Thyroid gland (tissue), 4 donors: ENCODE results near the gene CDIP1. TPM values are rescaled to one million over a fixed set of nuclear protein-coding genes. Genes with fewer than 3 reads are reported as not detected.

Source experiments
- DNase-seq, 2 donors: peaks; one replicate each; pipeline ENCODE4 v3.0.0-alpha.2; 2019
- H3K27ac ChIP-seq, 3 donors: fragments of 200-600 bp; sonication (generic); 1 replicate in 2 of 3; 2 replicates in 1 of 3; pipeline ENCODE4 v1.5.1; 2016 to 2019; ENCODE audit warnings: mild to moderate bottlenecking in 1 of 3, moderate library complexity in 1 of 3
- H3K27me3 ChIP-seq: fragments of 200-600 bp; sonication (generic); one replicate; pipeline ENCODE4 v1.5.1; 2019
- H3K36me3 ChIP-seq, 2 donors: fragments of 200-600 bp; sonication (generic); one replicate each; pipeline ENCODE4 v1.5.1; 2016 to 2019
- H3K4me1 ChIP-seq, 2 donors: fragments of 200-600 bp; sonication (generic); one replicate each; pipeline ENCODE4 v1.5.1; 2017 to 2019
- H3K4me3 ChIP-seq, 3 donors: fragments of 200-600 bp; sonication (generic); replicated peaks in 1 of 3; 1 replicate in 2 of 3; 2 replicates in 1 of 3; pipeline ENCODE4 v1.5.1; 2016; ENCODE audit warnings: mild to moderate bottlenecking in 1 of 3
- H3K9me3 ChIP-seq: fragments of 200-600 bp; sonication (generic); one replicate; pipeline ENCODE4 v1.5.1; 2017
- POLR2A ChIP-seq, 2 donors: fragments of 450-650 bp; IDR thresholded peaks; one replicate each; pipeline ENCODE4 v1.6.1; 2017; ENCODE audit warnings: antibody characterized with exemption in 2 of 2, mild to moderate bottlenecking in 2 of 2, moderate library complexity in 1 of 2
- WGBS, 2 donors: methylation state at CpG; one replicate each; pipeline ENCODE4 v1.1.5; 2017; 5-methylcytosine and 5-hydroxymethylcytosine counted together
- intact Hi-C: fragments of 100-400 bp; cut with DNase I; formaldehyde crosslinking; loops from one replicate; pipeline ENCODE4 v1.15.1; 2023
- total RNA-seq, 4 donors: library from RNA; depleted of rRNA; stranded (reverse); fragments of >200 nt; gene quantifications; one replicate each; pipeline ENCODE4 v1.2.3, GENCODE V29; 2016
- TF ChIP-seq, protein P1 (sequence below), 6 experiments: fragments of 200-600 bp in 3 of 6; fragments of 450-650 bp in 3 of 6; sonication (generic) in 3 of 6; IDR thresholded peaks; one replicate each; pipeline ENCODE4 v1.5.1; 2016 to 2019; ENCODE audit warnings: antibody characterized with exemption in 6 of 6, mild to moderate bottlenecking in 2 of 6, inconsistent platforms in 1 of 6, moderate library complexity in 1 of 6

The CDIP1 gene
- total RNA-seq, 4 donors from 2014 or later: 15.5 to 25.4 (median 25.2) TPM

DNA sequence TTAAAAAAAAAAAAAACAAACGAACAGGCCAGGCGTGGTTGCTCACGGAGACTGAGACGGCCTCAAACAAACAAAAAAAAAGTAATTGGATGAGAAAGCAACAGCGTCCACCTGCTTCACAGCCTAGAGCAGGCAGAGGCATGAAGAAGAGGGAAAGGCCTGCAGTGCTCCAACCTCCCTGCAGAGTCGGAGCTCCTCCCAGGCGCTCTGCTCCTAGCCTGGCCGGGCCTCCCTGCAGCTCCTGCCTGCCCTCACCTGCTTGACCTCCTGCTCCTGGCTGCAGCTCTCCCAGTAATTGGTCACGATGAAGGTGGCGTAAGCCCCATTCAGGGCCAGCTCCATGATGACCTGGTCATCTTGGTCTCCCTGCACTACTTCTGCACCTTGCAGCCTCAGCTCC, 69.6 kb downstream of the CDIP1 start:
- intact Hi-C loops: no loop called here
- 90 to 94% methylated on average over 10 of the region's 10 CpGs for WGBS, 2 donors
- no peak for TF ChIP-seq POLR2A (IDR thresholded peaks at IDR 0.05)
- TF ChIP-seq, protein P1, sequence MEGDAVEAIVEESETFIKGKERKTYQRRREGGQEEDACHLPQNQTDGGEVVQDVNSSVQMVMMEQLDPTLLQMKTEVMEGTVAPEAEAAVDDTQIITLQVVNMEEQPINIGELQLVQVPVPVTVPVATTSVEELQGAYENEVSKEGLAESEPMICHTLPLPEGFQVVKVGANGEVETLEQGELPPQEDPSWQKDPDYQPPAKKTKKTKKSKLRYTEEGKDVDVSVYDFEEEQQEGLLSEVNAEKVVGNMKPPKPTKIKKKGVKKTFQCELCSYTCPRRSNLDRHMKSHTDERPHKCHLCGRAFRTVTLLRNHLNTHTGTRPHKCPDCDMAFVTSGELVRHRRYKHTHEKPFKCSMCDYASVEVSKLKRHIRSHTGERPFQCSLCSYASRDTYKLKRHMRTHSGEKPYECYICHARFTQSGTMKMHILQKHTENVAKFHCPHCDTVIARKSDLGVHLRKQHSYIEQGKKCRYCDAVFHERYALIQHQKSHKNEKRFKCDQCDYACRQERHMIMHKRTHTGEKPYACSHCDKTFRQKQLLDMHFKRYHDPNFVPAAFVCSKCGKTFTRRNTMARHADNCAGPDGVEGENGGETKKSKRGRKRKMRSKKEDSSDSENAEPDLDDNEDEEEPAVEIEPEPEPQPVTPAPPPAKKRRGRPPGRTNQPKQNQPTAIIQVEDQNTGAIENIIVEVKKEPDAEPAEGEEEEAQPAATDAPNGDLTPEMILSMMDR (IDR thresholded peaks at IDR 0.05): no peak
- H3K27ac ChIP-seq: no peak overlapping the region
- no peaks in the 10 kb centered on the region for H3K9me3 ChIP-seq
- no peak for DNase-seq
- H3K4me3 ChIP-seq: no peak overlapping the region
- H3K4me1 ChIP-seq: peaks cover 0 to 2% of the 10 kb centered on the region in 2 donors
- peaks cover 25 to 29% of the 10 kb centered on the region in 2 donors for H3K36me3 ChIP-seq
- no peaks in the 10 kb centered on the region for H3K27me3 ChIP-seq

GRCh38 chr16:4467916-4468315, 70.7 kb downstream of the CDIP1 start:
- H3K36me3 ChIP-seq: peaks cover 25 to 34% of the 10 kb centered on the region in 2 donors
- DNase-seq: no peak
- no peaks in the 10 kb centered on the region for H3K4me1 ChIP-seq
- no peak overlapping the region for H3K4me3 ChIP-seq
- TF ChIP-seq, protein P1 (IDR thresholded peaks at IDR 0.05): no peak
- TF ChIP-seq POLR2A (IDR thresholded peaks at IDR 0.05): no peak
- WGBS, 2 donors: 97 to 99% methylated on average over 16 of the region's 16 CpGs
- no peaks in the 10 kb centered on the region for H3K9me3 ChIP-seq
- H3K27me3 ChIP-seq: no peaks in the 10 kb centered on the region
- intact Hi-C loops: no loop called here
- no peak overlapping the region for H3K27ac ChIP-seq

GRCh38 chr16:4465977-4466779, 72.4 kb downstream of the CDIP1 start:
- 88 to 91% methylated on average over 23 to 29 of the region's 32 CpGs for WGBS, 2 donors
- Histone ChIP-seq H3K4me1 (no peaks in the 10 kb centered on the region), H3K4me3 (no peak overlapping the region), H3K27ac (no peak overlapping the region), H3K9me3 (no peaks in the 10 kb centered on the region), H3K27me3 (no peaks in the 10 kb centered on the region), H3K36me3 (peaks cover 25 to 40% of the 10 kb centered on the region in 2 donors)
- DNase-seq: peak in 1 of 2 donors; percentile 8
- TF ChIP-seq, protein P1 (IDR thresholded peaks at IDR 0.05): no peak
- no peak for TF ChIP-seq POLR2A (IDR thresholded peaks at IDR 0.05)
- intact Hi-C loops: no loop called here

- Histone ChIP-seq H3K9me3 (no peaks in the 10 kb centered on the region), H3K4me1 (no peaks in the 10 kb centered on the region), H3K4me3 (no peak overlapping the region), H3K27ac (no peak overlapping the region), H3K36me3 (peaks cover 20 to 37% of the 10 kb centered on the region in 2 donors), H3K27me3 (no peaks in the 10 kb centered on the region)
- 92 to 93% methylated on average over 20 to 22 of the region's 22 CpGs for WGBS, 2 donors
- DNase-seq: no peak
- intact Hi-C loops: no loop called here
- no peak for TF ChIP-seq POLR2A (IDR thresholded peaks at IDR 0.05)
- TF ChIP-seq, protein P1 (IDR thresholded peaks at IDR 0.05): no peak
These were observed 74.9 kb downstream of the CDIP1 start for GRCh38 chr16:4463522-4464163.
